HL-60 (cell line): ENCODE data around the gene CDH1.

Experiments used
- DNase-seq, 2 experiments: peaks; one replicate each; pipeline ENCODE4 v3.0.0-alpha.2; 2010 to 2020; ENCODE audit warnings: low read depth in 1 of 2, low spot score in 1 of 2
- H3K27ac ChIP-seq: fragments of 250-450 bp; sonication (Bioruptor Pico); replicated peaks from 2 replicates; pipeline ENCODE4 v1.5.1; 2020; ENCODE audit warnings: mild to moderate bottlenecking, moderate library complexity
- H3K27me3 ChIP-seq: fragments of 250-450 bp; sonication (Bioruptor Pico); 2 replicates; pipeline ENCODE4 v1.5.1; 2021; ENCODE audit warnings: mild to moderate bottlenecking, moderate library complexity; ENCODE audit not compliant: insufficient read depth, poor library complexity, severe bottlenecking
- H3K4me3 ChIP-seq: replicated peaks from 2 replicates; pipeline ENCODE4 v1.5.1; 2011; ENCODE audit warnings: mild to moderate bottlenecking, control low read depth, low read length; ENCODE audit not compliant: insufficient read depth
- CTCF ChIP-seq: IDR thresholded peaks from one replicate; pipeline ENCODE4 v1.5.1; 2011; ENCODE audit warnings: low read length, control low read depth, inconsistent platforms; ENCODE audit not compliant: insufficient read depth
- GABPA ChIP-seq: IDR thresholded peaks from 2 replicates; pipeline ENCODE4 v1.6.1; 2012; ENCODE audit warnings: low read depth
- POLR2AphosphoS5 ChIP-seq: IDR thresholded peaks from 2 replicates; pipeline ENCODE4 v1.6.1; 2012; ENCODE audit warnings: low read depth
- REST ChIP-seq: IDR thresholded peaks from 2 replicates; pipeline ENCODE4 v1.6.1; 2012; ENCODE audit warnings: low read depth; ENCODE audit not compliant: insufficient replicate concordance
- SPI1 ChIP-seq: IDR thresholded peaks from 2 replicates; pipeline ENCODE4 v1.6.1; 2012; ENCODE audit warnings: low read depth, mild to moderate bottlenecking, borderline replicate concordance

CDH1 gene

DNA sequence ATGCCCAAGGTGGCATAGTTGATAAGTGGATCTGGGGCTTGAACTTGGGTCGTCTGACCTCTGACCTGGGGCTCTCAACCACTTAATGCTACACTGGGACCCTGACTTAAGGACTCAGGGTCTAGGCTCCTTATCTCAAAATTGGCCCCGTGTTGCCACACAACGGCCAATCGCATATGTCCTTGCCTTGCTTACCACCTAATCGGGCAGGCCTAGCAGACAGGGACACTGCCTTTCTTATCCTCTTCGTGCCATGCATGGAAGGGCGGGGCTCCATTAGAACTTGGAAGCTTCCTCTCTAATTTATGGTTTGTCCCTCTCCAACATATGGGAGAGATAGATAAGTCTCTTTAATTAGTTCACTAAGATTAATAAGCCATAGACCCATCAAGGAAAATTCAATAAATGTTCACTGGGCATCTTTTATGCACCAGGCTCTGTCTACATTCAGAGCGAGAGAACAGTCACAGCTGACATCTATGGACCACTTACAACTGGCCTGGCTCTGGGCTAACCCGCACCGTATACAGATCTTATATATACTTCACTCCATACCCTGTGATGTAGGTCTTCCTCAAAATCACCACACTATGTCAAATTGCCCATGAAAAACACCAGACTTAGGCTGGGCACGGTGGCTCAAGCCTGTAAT is 35.1 kb downstream of the CDH1 start:
- H3K27ac ChIP-seq = no peak overlapping the region
- no peaks in the 10 kb centered on the region for H3K27me3 ChIP-seq
- no peak overlapping the region for H3K4me3 ChIP-seq
- TF ChIP-seq POLR2AphosphoS5 (no peak), CTCF (no peak), REST (no peak), SPI1 (no peak), GABPA (no peak)
- DNase-seq = no peak

DNA sequence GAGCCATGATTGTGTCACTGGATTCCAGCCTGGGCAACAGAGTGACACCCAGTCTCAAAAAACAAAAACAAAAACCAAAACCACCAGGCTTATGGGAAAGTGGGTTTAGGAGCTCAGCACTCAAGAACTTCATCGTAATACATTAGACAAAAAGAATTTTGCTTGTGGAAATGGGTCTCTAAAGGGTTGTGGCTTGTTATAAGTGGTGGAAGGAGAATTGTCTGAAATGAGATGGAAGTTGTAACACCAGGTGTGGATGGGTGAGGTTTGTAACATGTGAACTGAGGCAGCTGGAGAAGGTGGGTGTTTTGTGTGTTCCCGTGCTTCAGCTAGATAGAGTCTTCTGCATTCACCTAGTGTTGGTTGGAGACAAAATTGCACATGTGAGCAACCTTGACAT is 35.8 kb downstream of the CDH1 start:
- Histone ChIP-seq H3K27me3 (no peaks in the 10 kb centered on the region), H3K27ac (no peak overlapping the region), H3K4me3 (no peak overlapping the region)
- DNase-seq = no peak
- TF ChIP-seq SPI1 = no peak
- no peak for TF ChIP-seq GABPA
- no peak for TF ChIP-seq REST
- TF ChIP-seq CTCF = no peak
- no peak for TF ChIP-seq POLR2AphosphoS5

DNA sequence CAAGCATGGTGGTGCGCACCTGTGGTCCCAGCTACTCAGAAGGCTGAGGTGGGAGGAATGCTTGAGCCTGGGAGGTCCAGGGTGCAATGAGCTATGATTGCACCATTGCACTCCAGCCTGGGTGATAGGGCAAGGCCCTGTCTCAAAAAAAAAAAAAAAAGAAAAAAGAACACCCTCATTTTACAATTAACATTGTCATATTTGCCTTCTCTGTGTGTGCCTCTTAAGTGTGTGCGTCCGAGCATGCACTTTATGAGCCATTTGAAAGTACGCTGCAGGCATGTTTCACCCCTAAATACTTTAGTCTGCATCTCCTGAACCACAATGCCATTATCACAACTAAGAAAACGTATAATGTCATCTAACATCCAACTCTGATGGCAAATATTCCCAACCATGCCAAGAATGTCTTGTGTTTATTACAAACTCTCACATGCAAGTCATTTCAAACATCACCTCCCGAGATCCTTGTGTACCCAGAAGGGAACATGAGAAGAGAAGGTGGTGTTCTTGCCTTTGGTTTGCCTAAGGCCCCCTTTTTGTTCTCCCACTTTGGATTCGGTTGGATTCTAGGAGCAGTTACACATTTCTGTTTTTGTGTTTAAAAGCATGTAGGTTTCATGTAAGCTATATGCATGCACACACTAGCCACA is 38.0 kb downstream of the CDH1 start:
- no peak for DNase-seq
- Histone ChIP-seq H3K27ac (no peak overlapping the region), H3K27me3 (no peaks in the 10 kb centered on the region), H3K4me3 (no peak overlapping the region)
- TF ChIP-seq POLR2AphosphoS5 (no peak), REST (no peak), CTCF (no peak), GABPA (no peak), SPI1 (no peak)
